Erythroblast (primary cell): Measurements from ENCODE around the gene ACTN1.

Experiments used
- GATA1 ChIP-seq: IDR thresholded peaks from 2 replicates; pipeline ENCODE4 v1.6.1; 2011; ENCODE audit warnings: low read depth, mild to moderate bottlenecking, control low read depth, low read length, moderate library complexity
- POLR2A ChIP-seq: IDR thresholded peaks from 2 replicates; pipeline ENCODE4 v1.6.1; 2011; ENCODE audit warnings: mild to moderate bottlenecking, low read length

- no peak for TF ChIP-seq POLR2A
- no peak for TF ChIP-seq GATA1
These were observed 51.0 kb downstream of the ACTN1 start for GRCh38 chr14:68927956-68928675.
